ENCODE measurements around the gene SPR. TPM values are rescaled to one million over a fixed set of nuclear protein-coding genes. Genes with fewer than 3 reads are reported as not detected.

The SPR gene
- total and polyA plus RNA-seq, 2 of the 13 experiments (the other 11 are each of a cell fraction or from before 2014, with no cell fraction given), result 34.0 to 96.0 TPM

- peak; percentile 80 for TF ChIP-seq YY1 (IDR thresholded peaks at IDR 0.05; ENCODE audit: insufficient read depth, insufficient replicate concordance, low read depth, low read length)
- TF ChIP-seq TCF7L2 (IDR thresholded peaks at IDR 0.05; ENCODE audit: low read depth, low read length), result no peak
- TF ChIP-seq ZNF75D (CRISPR knock-in tag; IDR thresholded peaks at IDR 0.05; ENCODE audit: borderline replicate concordance), result no peak
- TF ChIP-seq ZNF407 (CRISPR knock-in tag; IDR thresholded peaks at IDR 0.05; ENCODE audit: not compliant biosample characterization), result peak; percentile 76
- peak in 1 of 2 experiments; percentile 68; a peak in 1 of 4 replicates for TF ChIP-seq KLF16 (CRISPR knock-in tag; IDR thresholded peaks at IDR 0.05)
- TF ChIP-seq NCOA1 (CRISPR knock-in tag; IDR thresholded peaks at IDR 0.05), result no peak; the same call in 1 of the 2 replicates
- TF ChIP-seq ELK4 (CRISPR knock-in tag; IDR thresholded peaks at IDR 0.05; ENCODE audit: borderline replicate concordance), result no peak
- no peak for TF ChIP-seq NR2F2 (IDR thresholded peaks at IDR 0.05; ENCODE audit: borderline replicate concordance, low read depth)
- TF ChIP-seq ZEB1 (IDR thresholded peaks at IDR 0.05; ENCODE audit: insufficient replicate concordance, low read depth), result no peak
- no peak for TF ChIP-seq ZFP36L1 (CRISPR knock-in tag; IDR thresholded peaks at IDR 0.05)
- 0 out of 2 replicates have a peak, but pooled peaks have one; percentile 63 for TF ChIP-seq WIZ (CRISPR knock-in tag; IDR thresholded peaks at IDR 0.05)
- no peak for TF ChIP-seq ZNF292 (CRISPR knock-in tag; IDR thresholded peaks at IDR 0.05; ENCODE audit: borderline replicate concordance, low read depth)
- no peak for TF ChIP-seq ZNF550 (CRISPR knock-in tag; IDR thresholded peaks at IDR 0.05; ENCODE audit: borderline replicate concordance)
- TF ChIP-seq PBX2 (CRISPR knock-in tag; IDR thresholded peaks at IDR 0.05), result no peak
- TF ChIP-seq ZNF256 (CRISPR knock-in tag; conservative IDR thresholded peaks at IDR 0.05), result no peak
- peak; percentile 25; the same call in 1 of the 3 replicates for TF ChIP-seq MXI1 (IDR thresholded peaks at IDR 0.05; ENCODE audit: borderline replicate concordance, low read depth, low read length)
- peak; percentile 65; the same call in 1 of the 2 replicates for TF ChIP-seq ZNF274 (CRISPR knock-in tag; IDR thresholded peaks at IDR 0.05)
Observed at GRCh38 chr2:72862239-72862988, 24.8 kb upstream of the SPR start (continued).
